K562 (cell line): ENCODE data around the gene RTP3. TPM values are rescaled to one million over a fixed set of nuclear protein-coding genes. Genes with fewer than 3 reads are reported as not detected.
A peak's percentile ranks its signal among the peaks of the same experiment; 100 is the strongest.

Source experiments
- ATF3 ChIP-seq, 2 experiments: fragments of 450-650 bp in 1 of 2; sonication (generic) in 1 of 2; formaldehyde crosslinking in 1 of 2; IDR thresholded peaks in 1 of 2; conservative IDR thresholded peaks in 1 of 2; 2 replicates each; pipeline versions ENCODE4 v1.6.1 to v1.8.1; 2016 to 2023; ENCODE audit warnings: mild to moderate bottlenecking in 2 of 2, moderate library complexity in 2 of 2, inconsistent platforms in 1 of 2, missing genetic modification reagents in 1 of 2
- CTCF ChIP-seq, 3 experiments: IDR thresholded peaks in 2 of 3; conservative IDR thresholded peaks in 1 of 3; 2 replicates each; pipeline ENCODE4 v1.5.1; 2011 to 2012; ENCODE audit warnings: low read length in 3 of 3, mild to moderate bottlenecking in 3 of 3, control low read depth in 2 of 3, improper control_type of control experiment in 1 of 3, inconsistent platforms in 1 of 3, low read depth in 1 of 3, mixed read lengths in 1 of 3, moderate library complexity in 1 of 3; ENCODE audit not compliant: insufficient read depth in 2 of 3
- E2F8 ChIP-seq: fragments of 450-650 bp; IDR thresholded peaks from 2 replicates; pipeline ENCODE4 v1.7.1; 2018; ENCODE audit warnings: mild to moderate bottlenecking, low read depth; ENCODE audit not compliant: partially characterized antibody
- HDAC6 ChIP-seq: IDR thresholded peaks from 2 replicates; pipeline ENCODE4 v1.6.1; 2012; ENCODE audit warnings: low read depth, mild to moderate bottlenecking, control low read depth, inconsistent platforms, low read length, moderate library complexity
- HEY1 ChIP-seq: fragments of 250-450 bp; sonication (Bioruptor Pico); IDR thresholded peaks from 2 replicates; pipeline ENCODE4 v1.5.0; 2020; ENCODE audit warnings: mild to moderate bottlenecking, moderate library complexity, borderline replicate concordance
- MED1 ChIP-seq: sonication (generic); formaldehyde crosslinking; IDR thresholded peaks from 2 replicates; pipeline ENCODE4 v1.8.1; 2023; ENCODE audit warnings: missing genetic modification reagents, borderline replicate concordance
- PHB2 ChIP-seq: fragments of 450-650 bp; IDR thresholded peaks from 2 replicates; pipeline ENCODE4 v1.6.1; 2017; ENCODE audit warnings: low read depth
- PHTF2 ChIP-seq: fragments of 250-450 bp; sonication (Bioruptor Pico); IDR thresholded peaks from 2 replicates; pipeline ENCODE4 v1.5.0; 2021; ENCODE audit warnings: mild to moderate bottlenecking
- POLR2G ChIP-seq: fragments of 200-400 bp; formaldehyde crosslinking; IDR thresholded peaks from 2 replicates; pipeline ENCODE4 v1.6.1; 2017; ENCODE audit warnings: low read depth, mild to moderate bottlenecking, antibody characterized with exemption, low read length, moderate library complexity
- SPI1 ChIP-seq: IDR thresholded peaks from 2 replicates; pipeline ENCODE4 v1.6.1; 2011; ENCODE audit warnings: low read depth, low read length, control low read depth, borderline replicate concordance
- TCF7 ChIP-seq: sonication (generic); IDR thresholded peaks from 2 replicates; pipeline ENCODE4 v1.6.1; 2016; ENCODE audit warnings: antibody characterized with exemption, borderline replicate concordance
- TFAP4 ChIP-seq: sonication (generic); formaldehyde crosslinking; IDR thresholded peaks from 2 replicates; pipeline ENCODE4 v1.8.0; 2022; ENCODE audit warnings: missing genetic modification reagents, mild to moderate bottlenecking, moderate library complexity, borderline replicate concordance
- ZBTB2 ChIP-seq: fragments of 450-650 bp; IDR thresholded peaks from 2 replicates; pipeline ENCODE4 v1.6.1; 2016; ENCODE audit warnings: antibody characterized with exemption
- ZBTB5 ChIP-seq: fragments of 450-650 bp; IDR thresholded peaks from 2 replicates; pipeline ENCODE4 v1.6.1; 2017; ENCODE audit warnings: antibody characterized with exemption
- ZNF12 ChIP-seq: sonication (generic); formaldehyde crosslinking; IDR thresholded peaks from 2 replicates; pipeline ENCODE4 v1.4.0; 2020; ENCODE audit warnings: mild to moderate bottlenecking, missing genetic modification reagents
- ZNF24 ChIP-seq: fragments of 450-650 bp; IDR thresholded peaks from 2 replicates; pipeline ENCODE4 v1.6.1; 2016
- ZNF830 ChIP-seq: fragments of 250-450 bp; sonication (Bioruptor Pico); IDR thresholded peaks from 2 replicates; pipeline ENCODE4 v1.5.0; 2021; ENCODE audit warnings: mild to moderate bottlenecking
- polyA plus RNA-seq, 8 experiments: library from polyadenylated mRNA; depleted of rRNA in 4 of 8; stranded (reverse) in 5 of 8; unstranded in 3 of 8; fragments of >200 nt; fragmentation: Nextera tagmentation in 2 of 8; fragmentation: Illumina TruSeq in 1 of 8; extraction: Ambion mirVana in 2 of 8; extraction: Trizol in 1 of 8; gene quantifications; 2 replicates each; pipeline versions ENCODE4 v1.2.1 to v1.2.3, GENCODE V29; 2011 to 2014; ENCODE audit warnings: inconsistent platforms in 1 of 8, missing spikeins in 1 of 8
- total RNA-seq, 7 experiments: library from RNA; depleted of rRNA in 6 of 7; stranded (reverse); fragments of >200 nt in 6 of 7; fragmentation: Illumina TruSeq in 2 of 7; extraction: Trizol in 2 of 7; gene quantifications; 2 replicates each; pipeline versions ENCODE4 v1.2.1 to v1.2.3, GENCODE V29; 2011 to 2021; ENCODE audit warnings: low replicate concordance in 1 of 7

RTP3 gene
- total and polyA plus RNA-seq, 9 of the 15 experiments (the other 6 are each of a cell fraction or from before 2014, with no cell fraction given) = not detected

- TF ChIP-seq PHTF2 (CRISPR knock-in tag) (no peak), E2F8 (no peak), SPI1 (no peak; the same call in 1 of the 2 replicates), CTCF (IDR thresholded peaks at IDR 0.05 in 2 of 3, conservative IDR thresholded peaks at IDR 0.05 in 1 of 3; ENCODE audit: insufficient read depth in 2 of 3, low read depth in 1 of 3, low read length in 3 of 3) (no peak), HEY1 (CRISPR knock-in tag) (0 out of 2 replicates have a peak, but pooled peaks have one; percentile 51), ZBTB5 (no peak), ZBTB2 (peak; percentile 73; the same call in 1 of the 2 replicates), ZNF24 (no peak), HDAC6 (no peak), TCF7 (no peak), TFAP4 (CRISPR knock-in tag) (peak; percentile 50), MED1 (CRISPR knock-in tag) (no peak), ATF3 (IDR thresholded peaks at IDR 0.05) (peak; percentile 91), ATF3 (CRISPR knock-in tag; conservative IDR thresholded peaks at IDR 0.05) (no peak), ZNF830 (CRISPR knock-in tag) (no peak), POLR2G (no peak), ZNF12 (CRISPR knock-in tag) (peak; percentile 76; the same call in 1 of the 2 replicates), PHB2 (peak; percentile 68; the same call in 1 of the 2 replicates)
These were observed 51.7 kb downstream of the RTP3 start (continued) for GRCh38 chr3:46549408-46549904.
